Limb (tissue), 2 donors: ENCODE data around the gene GALNT10.

Source experiments
- DNase-seq, 2 donors: peaks; one replicate each; pipeline ENCODE4 v3.0.0-alpha.2; 2016; ENCODE audit errors: extremely low spot score in 2 of 2

GALNT10 gene

GRCh38 chr5:154403234-154403633, 212.7 kb downstream of the GALNT10 start:
- no peak for DNase-seq

GRCh38 chr5:154403776-154404387, 213.3 kb downstream of the GALNT10 start:
- no peak for DNase-seq

GRCh38 chr5:154405078-154405792, 214.7 kb downstream of the GALNT10 start:
- peak; percentile 81 to 90 for DNase-seq

GRCh38 chr5:154406231-154406630, 215.7 kb downstream of the GALNT10 start:
- DNase-seq: no peak

- DNase-seq: no peak
These were observed 216.3 kb downstream of the GALNT10 start for GRCh38 chr5:154406826-154407225.

GRCh38 chr5:154408811-154409210, 218.3 kb downstream of the GALNT10 start:
- no peak for DNase-seq

GRCh38 chr5:154409230-154409840, 218.8 kb downstream of the GALNT10 start:
- no peak for DNase-seq

- no peak for DNase-seq
These were observed 219.5 kb downstream of the GALNT10 start for GRCh38 chr5:154410008-154410407.

- DNase-seq: no peak
These were observed 220.3 kb downstream of the GALNT10 start for GRCh38 chr5:154410786-154411185.

- no peak for DNase-seq
These were observed 220.8 kb downstream of the GALNT10 start for GRCh38 chr5:154411338-154411737.

GRCh38 chr5:154412316-154412715, 221.8 kb downstream of the GALNT10 start:
- no peak for DNase-seq

GRCh38 chr5:154412925-154413324, 222.4 kb downstream of the GALNT10 start:
- no peak for DNase-seq

GRCh38 chr5:154415114-154415513, 224.6 kb downstream of the GALNT10 start:
- DNase-seq: no peak

- no peak for DNase-seq
These were observed 227.8 kb downstream of the GALNT10 start for GRCh38 chr5:154418344-154418820.

GRCh38 chr5:154419236-154419635, 228.7 kb downstream of the GALNT10 start:
- DNase-seq: no peak

GRCh38 chr5:154421868-154422267, 231.3 kb downstream of the GALNT10 start:
- no peak for DNase-seq

- no peak for DNase-seq
These were observed 231.8 kb downstream of the GALNT10 start for GRCh38 chr5:154422298-154422697.

GRCh38 chr5:154428208-154428607, 237.7 kb downstream of the GALNT10 start:
- no peak for DNase-seq

GRCh38 chr5:154429341-154429740, 238.8 kb downstream of the GALNT10 start:
- no peak for DNase-seq

GRCh38 chr5:154430466-154430865, 239.9 kb downstream of the GALNT10 start:
- no peak for DNase-seq

- no peak for DNase-seq
These were observed 240.6 kb downstream of the GALNT10 start for GRCh38 chr5:154430961-154431630.

- no peak for DNase-seq
These were observed 244.7 kb downstream of the GALNT10 start for GRCh38 chr5:154435226-154435625.
